ENCODE results near the gene GPRC5A. TPM values are rescaled to one million over a fixed set of nuclear protein-coding genes. Genes with fewer than 3 reads are reported as not detected.

Gene GPRC5A
- total and polyA plus RNA-seq, 2 of the 13 experiments (the other 11 are each of a cell fraction or from before 2014, with no cell fraction given), result 0.27 to 3.0 TPM

DNA sequence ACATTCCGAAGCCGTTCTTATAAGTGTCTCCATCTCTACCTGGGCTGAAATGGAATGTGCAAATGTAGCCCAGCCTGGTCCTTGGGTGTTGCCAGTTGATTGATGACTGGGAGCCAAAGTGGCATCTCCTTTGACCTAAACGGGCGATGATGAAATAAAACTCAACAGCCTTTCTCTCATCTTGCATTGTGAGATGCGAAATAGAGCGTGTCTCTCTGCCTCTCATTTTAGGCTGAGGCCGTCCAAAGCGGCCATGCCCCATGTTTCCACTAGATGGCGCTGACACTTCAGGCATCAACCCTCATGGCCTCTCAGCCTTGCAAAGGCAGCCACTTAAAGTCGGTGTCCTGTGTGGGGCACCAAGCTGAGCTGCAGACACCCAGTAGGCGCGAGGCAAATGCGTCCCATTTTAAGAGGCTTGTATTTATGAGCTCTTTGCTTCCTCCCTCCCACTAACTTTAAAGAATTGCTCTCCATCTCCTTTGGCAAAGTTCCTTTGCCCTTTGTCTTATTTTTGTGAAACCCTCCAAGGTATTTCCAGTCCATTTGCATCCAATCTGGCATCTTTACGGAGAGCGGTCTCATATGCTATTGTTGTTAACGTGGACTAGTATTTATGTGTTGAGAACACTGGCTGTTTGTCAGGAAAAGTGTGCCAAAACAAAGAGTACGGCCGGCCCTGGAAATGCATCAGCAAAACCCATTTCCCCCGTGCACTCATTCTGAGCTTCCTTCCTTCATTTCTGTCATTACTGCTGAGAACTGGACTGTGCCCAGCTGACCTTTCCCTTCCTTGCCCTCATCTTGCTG, 25.0 kb downstream of the GPRC5A start (continued):
- no peak for TF ChIP-seq ZNF772 (CRISPR knock-in tag; IDR thresholded peaks at IDR 0.05)
- TF ChIP-seq KLF13 (CRISPR knock-in tag; IDR thresholded peaks at IDR 0.05), result no peak
- TF ChIP-seq, protein P1, sequence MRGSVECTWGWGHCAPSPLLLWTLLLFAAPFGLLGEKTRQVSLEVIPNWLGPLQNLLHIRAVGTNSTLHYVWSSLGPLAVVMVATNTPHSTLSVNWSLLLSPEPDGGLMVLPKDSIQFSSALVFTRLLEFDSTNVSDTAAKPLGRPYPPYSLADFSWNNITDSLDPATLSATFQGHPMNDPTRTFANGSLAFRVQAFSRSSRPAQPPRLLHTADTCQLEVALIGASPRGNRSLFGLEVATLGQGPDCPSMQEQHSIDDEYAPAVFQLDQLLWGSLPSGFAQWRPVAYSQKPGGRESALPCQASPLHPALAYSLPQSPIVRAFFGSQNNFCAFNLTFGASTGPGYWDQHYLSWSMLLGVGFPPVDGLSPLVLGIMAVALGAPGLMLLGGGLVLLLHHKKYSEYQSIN (CRISPR knock-in tag; IDR thresholded peaks at IDR 0.05; ENCODE audit: borderline replicate concordance), result no peak
- TF ChIP-seq ZBTB21 (CRISPR knock-in tag; IDR thresholded peaks at IDR 0.05), result no peak
- TF ChIP-seq, protein P2, sequence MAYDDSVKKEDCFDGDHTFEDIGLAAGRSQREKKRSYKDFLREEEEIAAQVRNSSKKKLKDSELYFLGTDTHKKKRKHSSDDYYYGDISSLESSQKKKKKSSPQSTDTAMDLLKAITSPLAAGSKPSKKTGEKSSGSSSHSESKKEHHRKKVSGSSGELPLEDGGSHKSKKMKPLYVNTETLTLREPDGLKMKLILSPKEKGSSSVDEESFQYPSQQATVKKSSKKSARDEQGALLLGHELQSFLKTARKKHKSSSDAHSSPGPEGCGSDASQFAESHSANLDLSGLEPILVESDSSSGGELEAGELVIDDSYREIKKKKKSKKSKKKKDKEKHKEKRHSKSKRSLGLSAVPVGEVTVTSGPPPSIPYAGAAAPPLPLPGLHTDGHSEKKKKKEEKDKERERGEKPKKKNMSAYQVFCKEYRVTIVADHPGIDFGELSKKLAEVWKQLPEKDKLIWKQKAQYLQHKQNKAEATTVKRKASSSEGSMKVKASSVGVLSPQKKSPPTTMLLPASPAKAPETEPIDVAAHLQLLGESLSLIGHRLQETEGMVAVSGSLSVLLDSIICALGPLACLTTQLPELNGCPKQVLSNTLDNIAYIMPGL (CRISPR knock-in tag; IDR thresholded peaks at IDR 0.05; ENCODE audit: borderline replicate concordance in 1 of 2, low read depth in 1 of 2), result 0 out of 4 replicates have a peak, but pooled peaks have one; percentile 36 to 51
- no peak for TF ChIP-seq DNMT3B (CRISPR knock-in tag; conservative IDR thresholded peaks at IDR 0.05)
- TF ChIP-seq, protein P3, sequence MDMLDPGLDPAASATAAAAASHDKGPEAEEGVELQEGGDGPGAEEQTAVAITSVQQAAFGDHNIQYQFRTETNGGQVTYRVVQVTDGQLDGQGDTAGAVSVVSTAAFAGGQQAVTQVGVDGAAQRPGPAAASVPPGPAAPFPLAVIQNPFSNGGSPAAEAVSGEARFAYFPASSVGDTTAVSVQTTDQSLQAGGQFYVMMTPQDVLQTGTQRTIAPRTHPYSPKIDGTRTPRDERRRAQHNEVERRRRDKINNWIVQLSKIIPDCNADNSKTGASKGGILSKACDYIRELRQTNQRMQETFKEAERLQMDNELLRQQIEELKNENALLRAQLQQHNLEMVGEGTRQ (IDR thresholded peaks at IDR 0.05; ENCODE audit: low read depth, low read length), result no peak
- TF ChIP-seq, protein P3 (CRISPR knock-in tag; IDR thresholded peaks at IDR 0.05; ENCODE audit: borderline replicate concordance), result no peak
- TF ChIP-seq, protein P4, sequence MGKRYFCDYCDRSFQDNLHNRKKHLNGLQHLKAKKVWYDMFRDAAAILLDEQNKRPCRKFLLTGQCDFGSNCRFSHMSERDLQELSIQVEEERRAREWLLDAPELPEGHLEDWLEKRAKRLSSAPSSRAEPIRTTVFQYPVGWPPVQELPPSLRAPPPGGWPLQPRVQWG (CRISPR knock-in tag; IDR thresholded peaks at IDR 0.05; ENCODE audit: borderline replicate concordance, low read depth), result no peak
- no peak for TF ChIP-seq RORA (CRISPR knock-in tag; IDR thresholded peaks at IDR 0.05)
- TF ChIP-seq NFATC3 (CRISPR knock-in tag; IDR thresholded peaks at IDR 0.05), result no peak
- no peak for TF ChIP-seq SPEN (CRISPR knock-in tag; IDR thresholded peaks at IDR 0.05; ENCODE audit: low read depth)
- TF ChIP-seq SP4 (CRISPR knock-in tag; IDR thresholded peaks at IDR 0.05), result 0 out of 2 replicates have a peak, but pooled peaks have one; percentile 23
- TF ChIP-seq, protein P5, sequence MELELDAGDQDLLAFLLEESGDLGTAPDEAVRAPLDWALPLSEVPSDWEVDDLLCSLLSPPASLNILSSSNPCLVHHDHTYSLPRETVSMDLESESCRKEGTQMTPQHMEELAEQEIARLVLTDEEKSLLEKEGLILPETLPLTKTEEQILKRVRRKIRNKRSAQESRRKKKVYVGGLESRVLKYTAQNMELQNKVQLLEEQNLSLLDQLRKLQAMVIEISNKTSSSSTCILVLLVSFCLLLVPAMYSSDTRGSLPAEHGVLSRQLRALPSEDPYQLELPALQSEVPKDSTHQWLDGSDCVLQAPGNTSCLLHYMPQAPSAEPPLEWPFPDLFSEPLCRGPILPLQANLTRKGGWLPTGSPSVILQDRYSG (CRISPR knock-in tag; IDR thresholded peaks at IDR 0.05), result no peak
- no peak for TF ChIP-seq ZNF468 (CRISPR knock-in tag; IDR thresholded peaks at IDR 0.05)
- TF ChIP-seq ZNF891 (CRISPR knock-in tag; IDR thresholded peaks at IDR 0.05), result no peak
- TF ChIP-seq, protein P6, sequence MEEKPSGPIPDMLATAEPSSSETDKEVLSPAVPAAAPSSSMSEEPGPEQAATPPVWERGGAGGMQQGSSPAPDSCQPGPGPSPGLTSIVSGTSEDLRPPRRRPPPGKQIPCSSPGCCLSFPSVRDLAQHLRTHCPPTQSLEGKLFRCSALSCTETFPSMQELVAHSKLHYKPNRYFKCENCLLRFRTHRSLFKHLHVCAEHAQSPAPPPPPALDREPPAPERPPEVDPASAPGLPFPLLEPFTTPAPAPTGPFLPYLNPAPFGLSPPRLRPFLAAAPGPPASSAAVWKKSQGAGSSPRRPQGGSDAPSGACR (CRISPR knock-in tag; IDR thresholded peaks at IDR 0.05), result no peak
- no peak for TF ChIP-seq CBX1 (IDR thresholded peaks at IDR 0.05; ENCODE audit: low read depth)
- TF ChIP-seq MYC (CRISPR knock-in tag; IDR thresholded peaks at IDR 0.05; ENCODE audit: borderline replicate concordance), result no peak
